8988T (cell line): ENCODE results near the gene CREBBP.
A peak's percentile ranks its signal among the peaks of the same experiment; 100 is the strongest.

Experiments used
- DNase-seq: peaks from one replicate; pipeline ENCODE4 v3.0.0; 2011

The CREBBP gene

DNA sequence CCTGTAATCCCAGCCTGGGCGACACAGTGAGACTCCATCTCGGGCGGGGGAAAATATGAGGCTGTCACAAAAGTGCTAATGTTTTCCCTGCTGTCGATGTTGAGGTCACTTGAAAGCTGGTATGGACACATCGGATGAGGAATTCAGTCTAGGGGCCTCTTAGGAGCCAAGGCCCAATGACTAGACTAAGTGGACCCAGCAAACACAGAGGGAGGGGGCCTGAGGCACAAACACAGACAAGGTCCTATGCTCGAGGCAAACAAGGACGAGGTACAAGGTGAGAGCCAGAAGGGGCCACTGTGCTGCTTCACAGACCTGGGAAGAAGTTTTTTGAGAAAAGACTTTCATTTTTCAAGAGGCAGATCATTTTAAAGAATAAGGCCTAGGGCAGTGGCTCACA, 178.4 kb downstream of the CREBBP start:
- DNase-seq: no peak

DNA sequence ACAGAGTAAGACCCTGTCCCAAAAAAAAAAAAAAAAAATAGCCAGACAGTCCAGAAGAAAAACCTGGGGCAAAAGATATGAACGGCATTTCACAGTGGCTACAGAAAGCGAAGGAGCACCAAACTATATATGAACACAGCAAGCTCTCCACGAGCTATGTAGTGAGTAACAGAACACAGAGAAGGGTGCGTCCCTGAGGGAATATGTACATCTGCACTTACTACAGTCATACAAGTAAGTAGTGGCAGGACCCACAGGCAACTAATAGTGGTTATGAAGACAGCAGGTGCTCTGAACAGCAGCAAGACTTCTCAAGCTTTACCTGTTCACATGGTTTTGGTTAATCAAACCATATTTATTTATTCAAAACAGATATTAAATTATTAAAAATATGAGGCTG, 179.0 kb downstream of the CREBBP start:
- DNase-seq: no peak

DNA sequence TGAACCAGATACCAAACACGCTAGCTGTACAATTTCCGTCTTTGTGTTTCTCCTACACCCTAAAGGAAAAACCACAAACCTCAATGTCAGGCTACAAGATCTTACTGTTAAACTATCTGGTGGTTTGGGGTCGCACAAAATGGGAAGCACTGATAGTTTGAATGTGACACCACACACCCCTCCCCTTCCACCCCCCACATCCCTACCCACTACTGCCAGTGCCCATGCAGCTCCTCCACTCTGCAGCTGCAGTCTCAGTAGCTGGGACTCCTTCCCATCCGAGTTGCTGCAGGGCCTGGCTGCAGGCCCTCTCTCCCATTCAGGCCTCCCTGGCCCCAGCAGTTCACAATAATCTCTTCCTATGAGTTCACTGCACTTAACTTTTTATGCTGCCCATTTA, 181.6 kb downstream of the CREBBP start:
- DNase-seq: no peak

DNA sequence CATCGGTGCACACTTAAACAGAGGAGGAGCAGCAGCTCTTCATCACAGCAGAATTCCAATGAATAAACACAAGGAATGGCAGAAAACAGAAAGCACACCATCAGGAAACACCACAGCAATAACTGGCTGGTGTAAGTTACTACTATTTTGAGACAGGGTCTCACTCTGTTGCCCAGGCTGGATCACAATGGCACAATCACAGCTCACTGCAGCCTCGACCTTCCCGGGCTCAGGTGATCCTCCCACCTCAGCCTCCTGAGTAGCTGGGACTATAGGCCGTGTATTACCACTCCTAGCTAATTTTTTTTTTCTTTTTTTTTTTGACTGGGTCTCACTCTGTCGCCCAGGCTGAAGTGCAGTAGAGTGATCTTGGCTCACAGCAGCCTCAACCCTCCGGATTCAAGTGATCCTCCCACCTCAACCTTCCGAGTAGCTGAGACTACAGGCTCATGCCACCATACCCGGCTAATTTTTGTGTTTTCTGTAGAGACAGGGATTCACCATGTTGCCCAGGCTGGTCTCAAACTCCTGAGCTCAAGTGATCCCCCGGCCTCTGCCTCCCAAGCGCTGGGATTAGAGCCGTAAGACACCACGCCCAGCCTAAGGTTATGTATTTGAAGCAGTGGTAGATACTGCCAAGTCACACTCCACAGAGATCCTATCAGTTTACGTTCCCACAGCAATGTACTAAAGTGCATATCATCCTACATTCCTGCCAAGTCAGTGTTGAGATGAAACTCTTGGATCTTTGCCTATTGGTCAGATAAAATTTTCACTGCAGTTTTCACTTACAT, 183.9 kb downstream of the CREBBP start:
- DNase-seq: no peak

DNA sequence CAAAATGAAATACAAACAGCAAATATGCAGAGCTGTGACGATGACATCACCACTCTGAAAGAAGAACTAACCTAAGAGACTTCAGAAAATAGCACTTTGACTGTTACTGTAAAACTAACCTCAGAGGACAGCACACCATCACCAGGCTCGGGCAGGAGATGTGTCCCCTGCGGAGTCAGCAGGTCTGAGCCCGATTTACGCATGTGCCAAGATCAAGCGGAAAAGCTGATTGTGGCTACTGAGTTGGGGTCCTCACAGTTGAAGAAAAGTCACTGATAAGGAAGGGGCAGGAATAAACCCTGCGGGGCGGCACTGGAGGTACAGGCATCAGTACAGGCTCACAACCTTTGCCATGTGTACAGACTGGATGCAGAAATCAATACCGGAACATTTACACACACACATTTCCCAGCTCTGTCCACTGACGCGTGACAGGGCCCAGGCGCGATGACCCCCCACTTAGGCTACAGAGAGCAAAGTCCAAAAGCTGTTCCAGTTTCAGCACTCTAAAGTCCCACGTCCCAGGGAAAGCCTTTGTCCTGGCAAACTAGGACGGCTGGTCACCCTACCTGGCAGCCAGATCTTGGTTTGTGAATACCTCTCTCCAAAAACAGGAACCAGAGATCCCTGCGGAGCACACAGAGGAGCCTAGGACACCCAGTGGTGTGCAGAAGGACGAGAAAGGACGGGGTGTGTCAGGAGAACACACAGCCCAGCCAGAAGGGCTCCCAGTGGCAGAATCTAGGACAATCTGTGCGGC, 184.7 kb downstream of the CREBBP start:
- no peak for DNase-seq

DNA sequence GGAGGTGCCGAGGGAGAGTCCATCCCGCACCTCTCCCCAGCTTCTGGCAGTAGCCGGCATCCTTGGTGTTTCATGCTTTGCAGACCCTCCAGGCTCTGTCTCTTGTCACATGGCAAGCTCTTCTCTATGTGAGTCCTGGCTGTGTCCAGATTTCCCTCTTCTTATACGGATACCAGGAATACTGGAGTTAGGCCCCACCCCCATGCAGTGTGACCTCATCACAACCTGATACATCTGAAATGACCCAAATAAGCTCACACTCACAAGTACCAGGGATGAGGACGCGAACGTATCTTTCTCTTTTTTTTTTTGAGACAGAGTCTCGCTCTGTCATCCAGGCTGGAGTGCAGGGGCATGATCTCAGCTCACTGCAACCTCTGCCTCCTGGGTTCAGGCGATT, 186.5 kb downstream of the CREBBP start:
- no peak for DNase-seq

DNA sequence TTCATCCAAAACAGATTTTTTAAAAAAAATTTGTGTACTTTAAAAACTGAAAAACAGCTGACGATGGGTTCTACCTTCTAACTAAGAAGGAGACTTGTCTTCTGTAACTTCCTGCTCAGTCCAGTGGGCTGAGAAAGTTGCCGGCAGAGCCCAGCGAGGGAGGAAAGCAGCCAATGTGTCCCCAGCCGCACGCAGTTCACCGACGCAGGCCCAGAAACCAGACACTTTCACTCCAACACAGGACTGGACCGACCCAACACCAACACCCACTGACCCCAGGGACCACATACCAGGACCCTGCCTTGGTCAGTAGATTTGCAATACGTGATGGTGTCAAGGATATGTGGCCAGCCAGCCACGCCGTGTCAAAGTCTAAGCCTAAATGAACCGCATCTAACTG, 188.8 kb downstream of the CREBBP start:
- DNase-seq: no peak

DNA sequence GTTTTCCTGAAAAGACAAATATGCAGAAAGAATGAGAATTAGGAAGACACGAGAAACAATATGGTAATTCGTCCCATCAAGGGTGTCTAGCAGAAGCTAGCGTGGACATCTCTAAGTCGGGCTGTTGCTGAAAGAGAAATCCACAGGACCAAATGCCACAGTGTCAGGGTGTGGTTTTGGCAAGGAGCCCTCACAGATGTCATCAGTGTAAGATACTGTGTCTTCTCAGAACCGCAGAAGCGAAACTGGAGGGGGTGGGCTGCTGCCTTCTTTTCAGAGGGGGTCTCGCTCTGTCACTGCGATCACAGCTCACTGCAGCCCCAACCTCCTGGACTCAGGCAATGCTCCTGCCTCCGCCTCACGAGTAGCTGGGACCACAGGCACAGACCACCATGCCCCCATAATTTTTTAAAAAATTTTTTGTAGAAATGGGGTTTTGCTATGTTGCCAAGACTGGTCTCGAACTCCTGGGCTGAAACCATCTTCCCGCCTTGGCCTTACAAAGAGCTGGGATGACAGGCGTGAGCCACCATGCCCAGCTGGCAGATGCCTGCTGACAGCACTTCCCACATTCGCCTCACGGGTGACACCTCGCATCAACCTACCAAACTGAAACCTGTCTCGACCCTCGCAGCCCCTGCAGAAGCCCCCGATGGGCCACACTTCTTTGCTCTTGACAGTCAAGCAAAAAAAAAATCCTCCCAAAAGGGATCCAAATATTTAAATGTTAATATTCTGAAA, 189.4 kb downstream of the CREBBP start:
- no peak for DNase-seq

DNA sequence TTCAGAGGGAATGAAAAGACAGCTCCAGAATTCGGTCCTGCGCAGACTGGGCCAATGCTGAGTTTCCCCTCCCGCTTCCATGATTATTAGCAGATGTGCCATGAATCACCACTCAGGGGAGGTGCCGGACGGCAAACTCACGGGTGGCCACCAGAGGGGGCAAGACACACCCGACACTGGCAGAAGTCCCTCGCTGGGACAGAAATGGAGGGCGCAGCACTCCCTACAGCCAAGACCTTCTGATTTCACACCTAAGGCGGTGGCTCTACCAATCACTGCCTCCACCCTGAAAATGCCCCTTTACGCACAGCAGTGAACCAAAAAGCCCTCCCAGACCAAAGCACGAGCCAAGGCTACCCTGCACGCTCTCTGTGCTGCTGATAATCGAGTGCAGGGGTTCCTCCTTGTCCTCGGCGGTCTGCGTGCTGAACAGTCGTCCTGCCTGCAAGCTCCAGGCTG, 190.0 kb downstream of the CREBBP start:
- peak; percentile 43 for DNase-seq

DNA sequence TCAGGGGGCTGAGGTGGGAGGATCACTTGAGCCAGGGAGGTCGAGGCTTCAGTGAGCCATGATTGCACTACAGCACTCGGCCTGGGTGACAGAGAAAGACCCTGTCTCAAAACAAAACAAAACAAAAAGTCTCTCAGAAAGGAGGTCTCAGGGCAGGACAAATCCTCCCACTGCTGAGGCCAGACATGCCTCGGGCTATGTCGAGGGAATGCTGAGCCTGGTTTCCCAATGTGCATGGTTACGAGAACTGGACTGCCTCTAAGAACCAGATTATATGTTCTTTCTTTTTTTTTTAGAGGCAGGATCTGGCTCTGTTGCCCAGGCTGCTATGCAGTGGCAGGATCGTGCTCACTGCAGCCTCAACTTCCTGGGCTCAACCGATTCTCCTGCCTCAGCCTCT, 190.8 kb downstream of the CREBBP start:
- DNase-seq: no peak

DNA sequence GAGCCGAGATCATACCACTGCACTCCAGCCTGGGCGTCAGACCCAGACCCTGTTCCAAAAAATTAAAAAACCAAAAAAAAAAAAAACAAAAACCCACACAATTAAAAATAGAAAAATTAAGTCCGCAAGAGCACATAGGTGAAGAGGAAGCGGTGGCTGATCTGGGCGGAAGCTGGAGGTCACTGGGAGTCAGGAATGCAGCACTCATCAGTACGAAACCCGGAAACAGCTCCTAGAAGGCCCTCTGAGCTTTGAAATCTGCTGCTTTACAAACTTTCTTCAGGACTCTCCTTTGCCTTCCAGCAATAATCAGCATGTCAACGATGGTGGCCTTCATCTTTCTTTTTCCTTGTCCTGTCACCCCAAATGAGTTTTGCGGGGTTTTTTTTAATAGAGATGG, 192.7 kb downstream of the CREBBP start:
- DNase-seq: no peak

DNA sequence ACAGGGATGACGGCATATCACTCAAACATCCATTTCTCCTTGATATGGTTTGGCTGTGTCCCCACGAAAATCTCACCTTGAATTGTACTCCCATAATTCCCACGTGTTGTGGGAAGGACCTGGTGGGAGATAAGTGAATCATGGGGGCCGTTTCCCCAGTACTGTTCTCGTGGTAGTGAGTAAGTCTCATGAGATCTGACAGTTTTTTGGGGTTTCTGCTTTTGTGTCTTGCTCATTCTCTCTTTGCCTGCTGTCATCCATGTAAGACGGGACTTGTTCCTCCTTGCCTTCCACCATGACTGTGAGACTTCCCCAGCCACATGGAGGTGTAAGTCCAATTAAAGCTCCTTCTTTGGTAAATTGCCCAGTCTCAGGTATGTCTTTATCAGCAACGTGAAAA, 193.5 kb downstream of the CREBBP start:
- DNase-seq: no peak

DNA sequence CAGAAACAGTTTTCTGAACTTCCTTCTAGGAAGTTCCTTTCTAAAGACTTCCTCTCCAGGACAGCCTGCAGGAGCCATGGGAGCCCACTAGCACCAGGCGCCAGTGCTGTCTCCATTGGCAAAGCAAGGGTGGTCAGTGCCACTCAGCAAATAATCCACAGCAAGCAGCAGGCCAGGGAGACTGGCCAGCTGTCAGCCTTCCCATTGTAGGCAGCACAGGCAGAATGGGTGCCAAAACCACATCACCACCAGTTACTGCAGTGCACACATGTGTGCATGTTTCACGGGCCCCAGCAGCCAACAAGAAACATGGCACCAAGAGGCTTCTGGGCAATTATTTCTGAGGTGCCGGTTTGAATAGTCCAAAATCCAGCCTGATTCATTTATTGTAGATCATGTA, 199.3 kb downstream of the CREBBP start:
- DNase-seq: no peak

DNA sequence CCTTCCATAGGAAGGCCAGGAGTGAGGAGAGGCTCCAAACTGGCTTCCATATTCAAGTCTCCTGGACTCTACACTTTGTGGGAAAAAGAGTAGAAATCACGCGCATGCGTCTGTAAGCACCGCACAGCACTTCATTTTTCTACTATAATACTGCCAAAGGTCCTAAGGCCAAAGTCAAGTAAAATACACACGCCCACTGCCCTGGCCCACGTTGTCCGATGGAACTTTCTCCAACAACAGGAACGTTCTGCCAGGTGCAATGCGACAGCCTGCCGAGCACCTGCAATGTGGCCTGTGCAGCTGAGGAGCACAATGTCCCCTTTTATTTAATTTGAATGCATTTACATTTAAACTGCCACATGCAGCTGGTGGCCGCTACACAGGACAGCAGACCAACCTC, 202.5 kb downstream of the CREBBP start:
- DNase-seq: no peak

DNA sequence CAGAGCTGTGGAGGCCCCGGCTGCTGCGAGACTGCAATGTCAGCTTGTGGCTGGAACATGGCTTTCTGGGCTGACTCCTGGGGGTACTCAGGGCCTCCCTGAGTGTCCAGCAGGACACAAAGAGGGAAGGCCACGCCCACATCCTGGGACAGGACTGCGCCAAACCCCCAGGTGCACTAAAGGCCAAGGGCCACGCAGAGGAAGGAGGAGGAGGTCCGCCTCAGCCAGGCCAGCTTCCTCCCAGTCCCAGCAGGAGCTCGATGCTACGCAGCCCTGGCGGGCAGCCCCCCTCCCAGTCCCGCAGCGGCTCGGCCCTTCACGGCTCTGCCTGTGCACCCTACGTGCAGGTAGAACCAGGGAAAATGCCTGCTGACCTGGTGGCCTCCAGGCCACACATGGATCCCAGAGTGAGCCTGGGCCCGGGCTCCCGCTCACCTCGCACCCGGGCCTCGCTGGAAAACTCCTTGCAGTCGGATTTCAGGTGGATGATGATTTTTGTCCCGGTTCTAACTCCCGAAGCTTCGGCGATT, 204.8 kb downstream of the CREBBP start:
- DNase-seq: no peak
